GM18508 (cell line): Measurements from ENCODE around the gene DCAF10.
"Not testable (repeated sequence)": the region's sequence is repeated elsewhere in the genome, so short reads cannot be mapped to it uniquely, and the experiment has no call there.

Experiments used
- ATAC-seq: cut with Tn5 transposase; IDR thresholded peaks from one replicate; pipeline ENCODE4 v1.9.1; 2021; ENCODE audit warnings: moderate number of reproducible peaks; ENCODE audit not compliant: insufficient read depth, unreplicated experiment

The DCAF10 gene

DNA sequence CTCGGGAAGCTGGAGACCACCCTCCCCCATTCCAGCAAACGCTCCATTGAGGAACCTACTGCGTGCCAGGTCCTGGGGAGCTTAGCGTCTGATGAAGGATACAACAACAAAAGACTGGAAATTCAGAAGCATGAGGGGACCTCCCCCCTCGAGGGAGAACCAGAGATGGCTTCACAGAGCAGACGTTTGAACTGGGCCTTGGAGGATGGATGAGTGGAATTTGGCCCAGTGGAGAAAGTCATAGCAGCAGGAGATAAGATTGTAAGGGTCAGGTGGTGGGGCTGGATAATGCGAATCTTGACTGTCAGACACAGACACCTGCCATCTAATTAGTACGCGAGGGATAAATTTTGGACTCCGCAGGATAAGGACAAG is 104.5 kb downstream of the DCAF10 start:
- no peak for ATAC-seq

DNA sequence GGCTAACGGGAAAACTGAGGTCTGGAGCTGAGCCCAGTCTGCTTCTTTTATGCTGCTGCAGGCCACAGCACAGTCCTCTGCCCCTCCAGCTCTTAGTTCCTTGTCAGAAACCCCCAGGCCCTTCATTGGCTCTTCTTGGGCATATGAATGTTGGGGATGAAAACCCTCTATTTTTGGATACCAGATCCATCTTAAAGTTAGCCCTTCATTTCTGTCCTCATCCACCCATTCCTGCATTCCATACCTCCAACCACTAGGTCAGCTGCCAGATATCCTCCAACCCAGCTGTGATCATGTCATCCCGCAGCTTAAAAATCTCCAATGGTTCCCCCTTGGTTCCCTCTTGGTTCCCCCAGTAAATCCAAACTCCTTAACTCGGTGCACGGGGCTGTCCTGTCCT is 105.2 kb downstream of the DCAF10 start:
- no peak for ATAC-seq

DNA sequence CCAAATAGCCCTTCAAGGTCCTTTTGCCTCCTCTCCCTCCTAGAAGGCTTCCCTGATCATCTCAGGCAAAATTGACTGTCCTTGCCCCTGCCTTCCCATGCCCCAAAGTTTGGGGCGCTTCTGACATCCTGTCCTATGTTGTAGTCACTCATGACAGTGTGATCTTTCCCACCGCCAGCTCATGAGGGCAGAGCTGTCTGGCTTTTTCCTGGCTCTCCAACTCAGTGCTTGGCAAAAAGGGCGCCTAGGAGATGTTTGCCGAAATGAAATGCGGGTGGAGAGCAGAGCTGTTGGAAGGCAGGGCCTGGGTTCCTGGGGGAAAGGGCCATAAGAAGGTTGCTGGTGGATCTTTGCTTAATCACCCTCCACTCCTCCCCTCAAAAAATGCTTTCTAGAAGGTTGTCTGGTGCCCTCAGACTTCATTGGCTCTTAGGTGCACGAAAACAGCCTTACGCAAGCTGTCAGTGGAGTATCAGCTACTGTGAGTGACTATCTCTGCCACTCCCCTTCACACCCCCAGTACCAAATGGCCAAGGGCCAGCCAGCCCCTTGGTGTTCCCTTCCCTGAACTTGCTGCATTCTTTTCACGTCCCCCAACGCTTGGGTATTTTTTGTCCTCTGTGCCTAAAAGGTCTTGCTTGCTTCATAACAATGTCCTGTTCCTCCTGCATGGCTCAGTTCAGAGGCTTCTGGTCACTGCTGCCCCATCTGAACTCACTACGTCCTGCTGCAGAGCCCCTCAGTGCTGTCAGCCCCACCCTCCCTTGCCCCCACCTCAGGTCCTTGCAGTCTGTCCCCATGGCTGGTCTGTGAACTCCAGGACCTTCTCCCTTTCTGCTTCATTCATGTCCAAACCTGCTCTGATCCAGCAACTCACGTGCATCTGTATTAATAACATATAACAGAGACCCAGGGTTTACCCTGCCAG is 106.0 kb downstream of the DCAF10 start:
- no peak for ATAC-seq

DNA sequence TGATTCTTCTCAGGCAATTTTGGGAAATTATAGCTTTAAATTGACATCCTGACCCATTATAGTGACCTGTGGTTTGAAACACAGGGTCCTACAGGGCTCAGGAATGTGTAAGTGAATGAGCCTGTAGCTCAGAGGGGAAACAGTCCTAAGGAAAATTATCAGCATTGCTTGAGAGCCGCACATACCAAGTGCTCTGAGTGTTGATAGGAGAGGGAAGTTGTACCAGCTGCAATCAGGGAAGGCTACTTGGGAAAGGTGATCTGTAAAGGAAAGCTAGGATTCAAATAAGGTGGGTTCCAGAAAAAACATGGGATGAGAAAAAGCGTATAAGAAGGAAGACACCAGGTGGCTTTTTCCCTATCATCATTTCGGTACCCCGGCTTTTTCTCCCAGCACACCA is 107.7 kb downstream of the DCAF10 start:
- ATAC-seq, result no peak

DNA sequence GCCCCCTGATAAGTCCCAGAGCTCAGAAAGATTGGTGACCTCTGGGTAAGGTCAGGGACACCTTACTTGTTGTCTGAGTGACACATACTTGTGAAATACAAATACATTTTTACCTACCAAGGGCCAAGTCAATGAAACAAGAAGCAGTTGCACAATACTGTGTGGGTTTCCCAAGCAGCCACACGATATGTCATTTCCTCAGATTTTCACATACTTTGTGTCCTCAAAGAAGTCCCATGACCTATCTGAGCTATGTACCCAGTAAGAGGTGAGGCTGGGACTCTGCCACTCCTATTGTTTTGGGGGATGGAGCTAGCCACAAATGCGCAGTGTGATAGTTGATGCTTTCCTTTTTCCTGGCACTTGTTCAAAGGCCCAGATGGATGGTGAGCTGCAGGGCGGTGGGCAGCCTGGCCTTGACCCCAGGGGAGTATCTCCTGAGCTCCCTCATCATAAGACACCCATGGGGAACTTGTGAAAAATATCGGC is 108.1 kb downstream of the DCAF10 start:
- no peak for ATAC-seq

GRCh38 chr9:37909326-37909725 is 108.7 kb downstream of the DCAF10 start:
- no peak for ATAC-seq

GRCh38 chr9:37909836-37910235 is 109.2 kb downstream of the DCAF10 start:
- not testable (repeated sequence) for ATAC-seq

DNA sequence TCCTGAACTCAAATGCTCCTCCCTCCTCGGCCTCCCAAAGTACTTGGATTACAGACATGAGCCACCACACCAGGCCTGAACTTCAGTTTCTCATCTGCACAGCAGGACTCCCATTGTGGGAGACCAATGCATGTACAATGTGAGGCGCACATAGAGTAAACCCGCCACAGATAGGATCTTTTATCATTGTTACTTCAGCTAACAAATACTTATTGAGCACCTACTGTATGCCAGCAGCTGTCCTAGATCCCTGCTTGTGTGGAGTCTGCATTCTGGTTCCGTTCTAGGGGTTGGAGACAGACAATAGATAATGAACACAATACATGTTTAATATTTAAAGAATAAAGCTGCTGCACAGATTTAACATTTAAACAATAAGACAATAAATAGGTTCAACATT is 109.7 kb downstream of the DCAF10 start:
- no peak for ATAC-seq

DNA sequence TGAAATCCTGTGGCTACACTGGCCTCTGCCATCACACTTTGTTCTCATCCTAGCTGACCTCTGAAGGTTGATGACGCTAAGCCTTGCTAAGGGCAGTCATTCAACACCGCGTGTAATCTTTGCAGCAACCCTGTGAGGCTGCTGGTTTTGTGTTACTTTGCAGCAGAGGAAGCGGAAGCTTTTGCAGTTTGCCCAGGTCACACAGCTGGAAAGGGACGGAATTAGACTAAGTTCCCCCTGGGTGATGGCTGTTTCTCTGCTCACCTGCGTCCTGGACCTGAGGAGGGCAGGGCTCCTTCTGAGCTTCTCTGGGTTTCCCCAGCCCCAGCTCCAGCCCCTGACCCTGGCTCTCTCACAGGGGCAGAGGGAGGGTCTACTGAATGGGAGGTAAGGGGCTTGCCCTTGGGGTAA is 110.7 kb downstream of the DCAF10 start:
- ATAC-seq, result no peak

DNA sequence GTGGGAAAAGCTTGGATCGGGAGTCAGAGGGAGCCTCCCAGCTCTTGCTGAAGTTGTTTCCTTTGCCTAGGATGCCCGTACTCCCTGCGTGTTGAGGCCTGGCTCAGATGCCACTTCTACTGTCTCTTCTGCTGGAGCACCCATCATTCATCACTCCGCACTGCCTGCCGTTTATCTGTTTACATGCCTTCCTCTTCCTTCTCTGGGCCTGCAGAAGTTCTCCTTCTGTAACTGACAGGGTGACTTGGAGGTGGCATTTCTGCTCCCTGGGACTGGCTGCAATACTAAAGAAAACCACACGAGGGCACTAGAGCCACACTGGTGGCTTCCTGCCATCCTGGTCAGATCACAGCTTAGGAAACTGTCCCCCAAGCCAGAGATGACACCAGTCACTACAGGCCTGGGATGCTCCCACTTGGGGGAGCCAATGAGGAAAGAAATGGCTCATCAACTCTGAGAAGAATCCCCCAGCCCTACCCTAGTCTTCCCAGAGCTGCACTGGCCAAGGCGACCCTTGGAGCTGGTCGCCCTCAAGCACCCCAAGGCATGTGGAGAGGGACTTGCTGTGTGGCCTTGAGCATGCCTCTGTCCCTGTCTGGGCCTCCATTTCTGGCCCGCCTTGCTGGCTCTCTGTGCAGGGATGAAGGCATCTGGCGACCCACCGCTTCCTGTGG is 113.0 kb downstream of the DCAF10 start:
- no peak for ATAC-seq

- ATAC-seq, result no peak
Observed at GRCh38 chr9:37914154-37914551, 113.6 kb downstream of the DCAF10 start.

DNA sequence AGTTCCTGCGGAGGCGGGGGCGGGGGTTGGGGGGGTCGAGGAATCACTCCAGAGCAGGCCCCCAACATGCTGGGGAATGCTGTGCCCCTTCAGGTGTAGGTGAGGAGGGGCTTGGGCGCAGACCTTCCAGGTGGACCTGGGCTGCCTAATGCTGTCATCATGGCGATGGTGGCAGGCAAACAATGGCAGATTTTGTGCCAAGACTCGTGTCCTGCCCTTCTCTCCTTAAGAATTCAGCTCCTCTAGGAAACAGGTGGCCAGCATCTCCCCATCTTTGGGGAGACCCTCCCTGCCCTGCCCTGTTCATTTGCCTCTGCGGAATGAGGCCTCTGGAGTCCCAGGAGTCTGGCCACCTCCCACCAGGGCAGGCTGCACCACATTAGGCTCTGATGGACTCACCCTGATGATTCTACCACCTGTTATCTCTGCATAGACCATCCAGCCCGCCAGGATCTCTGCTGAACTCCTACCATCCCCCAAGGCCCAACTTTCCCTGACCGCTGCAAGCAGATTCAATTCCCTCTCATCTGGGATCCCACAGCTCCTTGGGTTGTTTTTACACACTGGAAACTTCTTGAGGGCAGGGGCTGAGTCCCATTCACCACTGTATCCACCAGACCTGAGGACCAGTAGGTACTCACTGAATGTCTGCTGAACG is 114.2 kb downstream of the DCAF10 start:
- ATAC-seq, result no peak

- ATAC-seq, result no peak
Observed at GRCh38 chr9:37915911-37916470, 115.4 kb downstream of the DCAF10 start.

DNA sequence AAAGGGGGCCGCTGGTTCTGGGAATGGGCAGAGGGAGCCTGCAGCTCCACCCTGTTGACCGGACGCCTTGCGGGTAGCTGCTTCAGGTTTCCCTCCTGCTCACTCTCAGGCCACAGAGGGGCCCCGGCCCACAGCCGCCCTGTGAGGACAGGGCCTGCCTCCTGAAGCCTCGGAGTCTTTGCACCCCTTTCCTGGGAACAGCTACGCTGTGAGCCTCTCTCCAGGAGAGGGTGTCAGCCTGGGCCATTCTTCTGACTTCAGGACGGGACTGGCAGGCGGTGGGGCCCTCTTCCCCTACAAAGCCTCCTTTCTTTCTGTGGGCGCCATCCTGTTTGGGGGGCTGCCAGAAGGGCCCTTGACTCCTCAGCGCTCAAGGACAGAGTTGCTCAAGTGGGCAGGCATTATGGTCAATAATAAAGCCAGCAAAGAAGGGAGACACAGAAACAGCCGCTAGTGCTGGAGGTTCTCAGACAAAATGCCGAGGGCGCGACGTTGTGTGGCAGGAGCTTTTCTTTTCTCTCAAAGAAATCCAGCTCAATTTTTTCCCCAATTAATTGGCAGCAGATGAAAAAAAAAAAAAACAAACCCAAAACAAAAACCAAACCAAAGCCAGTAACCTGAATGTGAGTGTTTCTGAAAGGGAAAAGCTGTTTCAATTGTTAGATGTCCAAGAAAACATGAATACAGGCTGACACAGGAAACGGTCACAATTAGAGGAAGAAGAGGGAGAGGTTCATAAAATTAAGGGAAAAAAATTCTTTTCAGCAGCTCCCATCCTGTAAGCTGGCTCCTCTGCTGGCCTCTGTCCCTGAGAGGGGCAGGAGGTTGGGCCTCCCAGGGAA is 116.1 kb downstream of the DCAF10 start:
- no peak for ATAC-seq
